Measurements from ENCODE around the gene PFKL.
"Not testable (repeated sequence)": the region's sequence is repeated elsewhere in the genome, so short reads cannot be mapped to it uniquely, and the experiment has no call there.

Gene PFKL

DNA sequence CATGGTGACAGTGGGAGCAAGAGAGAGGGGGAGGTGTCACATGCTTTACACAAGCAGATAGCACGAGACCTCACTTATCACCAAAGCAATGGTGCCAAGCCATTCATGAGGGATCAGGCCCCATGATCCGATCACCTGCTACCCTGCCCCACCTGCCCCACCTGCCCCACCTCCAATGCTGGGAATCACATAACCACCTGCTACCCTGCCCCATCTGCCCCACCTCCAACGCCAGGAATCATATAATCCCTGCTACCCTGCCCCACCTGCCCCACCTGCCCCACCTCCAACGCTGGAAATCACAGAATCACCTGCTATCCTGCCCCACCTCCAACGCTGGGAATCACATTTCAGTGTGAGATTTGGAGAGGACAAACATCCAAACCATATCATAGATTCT lies 24.8 kb upstream of the PFKL start:
- in situ Hi-C loops (cut with MboI; ENCODE audit: low sequenced_read_pairs), result no loop called here

DNA sequence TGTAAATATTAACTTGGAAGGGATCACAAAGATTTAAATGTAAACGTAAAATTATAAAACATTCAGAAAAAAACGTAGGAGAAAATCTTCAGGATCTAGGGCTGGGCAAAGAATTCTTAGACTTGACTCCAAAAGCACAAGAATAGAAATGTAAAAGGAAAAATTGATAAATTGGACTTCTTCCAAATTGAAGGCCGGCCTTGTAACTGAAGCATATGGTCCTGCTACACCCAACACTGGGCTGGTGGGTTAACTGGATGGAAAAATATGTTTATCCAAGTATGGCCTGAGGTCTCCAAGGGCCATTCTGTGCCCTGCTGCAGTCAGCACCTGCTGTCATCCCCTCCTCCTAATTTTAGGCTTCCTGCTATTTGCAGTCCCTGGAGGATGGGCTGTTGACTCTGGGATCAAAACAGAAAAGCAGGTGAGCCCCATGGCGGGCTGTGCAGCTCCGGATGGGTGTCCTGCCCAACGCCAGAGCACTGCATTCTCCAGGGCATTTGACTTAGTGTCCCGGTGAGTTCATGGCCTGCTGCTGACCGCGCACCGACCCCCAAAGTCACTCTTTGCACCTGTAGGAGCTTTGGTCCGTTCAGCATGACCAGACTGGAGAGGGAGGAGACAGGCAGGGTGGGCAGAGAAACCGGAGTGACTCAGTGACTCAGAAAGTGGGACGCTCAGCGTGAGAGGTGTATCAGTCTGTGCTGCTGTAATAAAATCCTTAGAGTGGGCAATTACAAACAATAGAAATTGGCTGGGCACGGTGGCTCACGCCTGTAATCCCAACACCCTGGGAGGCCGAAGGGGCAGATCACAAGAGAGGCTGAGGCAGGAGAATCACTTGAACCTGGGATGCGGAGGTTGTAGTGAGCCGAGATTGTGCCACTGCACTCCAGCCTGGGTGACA lies 20.2 kb upstream of the PFKL start:
- in situ Hi-C loops (cut with MboI; ENCODE audit: low sequenced_read_pairs), result no loop called here

GRCh38 chr21:44281801-44282200 lies 18.1 kb upstream of the PFKL start:
- in situ Hi-C loops (cut with MboI; ENCODE audit: low sequenced_read_pairs), result no loop called here

GRCh38 chr21:44282370-44282769 lies 17.5 kb upstream of the PFKL start:
- in situ Hi-C loops (cut with MboI; ENCODE audit: low sequenced_read_pairs), result no loop called here

DNA sequence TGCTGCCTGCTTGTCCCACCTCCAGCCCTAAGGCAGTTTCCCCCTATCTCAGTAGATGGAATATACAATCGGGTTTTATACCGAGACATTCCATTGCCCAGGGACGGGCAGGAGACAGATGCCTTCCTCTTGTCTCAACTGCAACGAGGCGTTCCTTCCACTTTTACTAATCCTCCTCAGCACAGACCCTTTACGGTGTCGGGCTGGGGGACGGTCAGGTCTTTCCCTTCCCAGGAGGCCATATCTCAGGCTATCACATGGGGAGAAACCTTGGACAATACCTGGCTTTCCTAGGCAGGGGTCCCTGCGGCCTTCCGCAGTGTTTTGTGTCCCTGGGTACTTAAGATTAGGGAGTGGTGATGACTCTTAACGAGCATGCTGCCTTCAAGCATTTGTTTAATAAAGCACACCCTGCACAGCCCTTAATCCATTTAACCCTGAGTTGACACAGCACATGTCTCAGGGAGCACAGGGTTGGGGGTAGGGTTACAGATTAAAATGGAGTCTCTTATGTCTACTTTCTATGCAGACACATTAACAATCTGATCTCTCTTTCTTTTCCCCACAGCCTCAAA lies 16.6 kb upstream of the PFKL start:
- in situ Hi-C loops (cut with MboI; ENCODE audit: low sequenced_read_pairs), result not testable (repeated sequence)

- in situ Hi-C loops (cut with MboI; ENCODE audit: low sequenced_read_pairs), result no loop called here
These were observed 15.9 kb upstream of the PFKL start for GRCh38 chr21:44283948-44284347.

DNA sequence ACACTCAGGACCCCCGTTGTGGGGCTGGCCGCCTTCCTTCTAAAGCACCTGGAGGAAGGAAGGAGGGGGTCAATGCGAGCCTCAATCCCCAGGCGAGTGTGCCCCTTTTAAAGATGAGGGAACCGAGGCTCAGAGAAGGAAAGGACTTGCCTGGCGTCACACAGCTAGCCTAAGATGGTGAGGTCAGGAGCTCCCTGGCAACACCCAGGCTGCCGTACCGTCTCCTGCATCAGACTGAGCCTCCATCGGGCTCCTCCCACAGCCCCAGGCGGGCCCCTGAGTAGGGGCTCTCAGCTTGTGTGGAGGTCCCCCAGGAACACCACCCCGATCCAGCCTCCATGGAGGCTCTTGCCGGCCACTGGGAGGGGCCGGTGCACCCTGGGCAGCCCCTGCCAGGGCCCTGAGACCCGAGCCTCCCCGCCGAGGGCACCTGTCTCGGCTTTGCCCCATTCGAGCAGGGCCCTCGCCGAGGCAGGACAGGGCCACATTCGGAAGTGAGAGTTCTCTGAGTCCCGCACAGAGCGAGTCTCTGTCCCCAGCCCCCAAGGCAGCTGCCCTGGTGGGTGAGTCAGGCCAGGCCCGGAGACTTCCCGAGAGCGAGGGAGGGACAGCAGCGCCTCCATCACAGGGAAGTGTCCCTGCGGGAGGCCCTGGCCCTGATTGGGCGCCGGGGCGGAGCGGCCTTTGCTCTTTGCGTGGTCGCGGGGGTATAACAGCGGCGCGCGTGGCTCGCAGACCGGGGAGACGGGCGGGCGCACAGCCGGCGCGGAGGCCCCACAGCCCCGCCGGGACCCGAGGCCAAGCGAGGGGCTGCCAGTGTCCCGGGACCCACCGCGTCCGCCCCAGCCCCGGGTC lies 14.5 kb upstream of the PFKL start, which contains the start of gene AIRE:
TSS of gene AIRE (plus strand) at position 739 of the 855 bp plus-strand sequence. CDS start 131 bp downstream, outside the sequence.
- in situ Hi-C loops (cut with MboI; ENCODE audit: low sequenced_read_pairs), result no loop called here

DNA sequence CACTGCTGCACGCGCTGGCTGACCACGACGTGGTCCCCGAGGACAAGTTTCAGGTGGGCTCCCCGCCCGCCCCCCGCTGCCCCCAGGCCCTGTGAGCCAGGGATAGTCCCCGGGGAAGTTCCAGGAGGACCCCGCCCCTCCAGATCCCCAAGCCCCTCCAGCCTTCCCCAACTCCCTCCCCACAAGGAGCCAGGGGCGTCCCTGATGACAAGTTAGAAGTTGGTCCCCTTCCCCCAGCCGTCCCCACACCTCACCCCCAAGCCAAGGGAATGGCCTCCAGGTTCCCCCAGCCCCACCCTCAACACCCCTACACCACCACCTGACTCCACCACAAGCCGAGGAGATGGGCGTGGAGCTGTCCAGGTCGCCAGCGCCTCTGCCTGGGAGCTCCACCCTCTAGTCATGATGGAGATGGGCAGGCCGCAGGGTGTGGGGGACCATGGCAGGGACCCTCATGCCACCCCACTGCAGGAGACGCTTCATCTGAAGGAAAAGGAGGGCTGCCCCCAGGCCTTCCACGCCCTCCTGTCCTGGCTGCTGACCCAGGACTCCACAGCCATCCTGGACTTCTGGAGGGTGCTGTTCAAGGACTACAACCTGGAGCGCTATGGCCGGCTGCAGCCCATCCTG lies 13.7 kb upstream of the PFKL start:
- in situ Hi-C loops (cut with MboI; ENCODE audit: low sequenced_read_pairs), result no loop called here

GRCh38 chr21:44286716-44287632 lies 12.9 kb upstream of the PFKL start:
- in situ Hi-C loops (cut with MboI; ENCODE audit: low sequenced_read_pairs), result no loop called here

- in situ Hi-C loops (cut with MboI; ENCODE audit: low sequenced_read_pairs), result no loop called here
These were observed 11.4 kb upstream of the PFKL start for GRCh38 chr21:44288251-44289110.

DNA sequence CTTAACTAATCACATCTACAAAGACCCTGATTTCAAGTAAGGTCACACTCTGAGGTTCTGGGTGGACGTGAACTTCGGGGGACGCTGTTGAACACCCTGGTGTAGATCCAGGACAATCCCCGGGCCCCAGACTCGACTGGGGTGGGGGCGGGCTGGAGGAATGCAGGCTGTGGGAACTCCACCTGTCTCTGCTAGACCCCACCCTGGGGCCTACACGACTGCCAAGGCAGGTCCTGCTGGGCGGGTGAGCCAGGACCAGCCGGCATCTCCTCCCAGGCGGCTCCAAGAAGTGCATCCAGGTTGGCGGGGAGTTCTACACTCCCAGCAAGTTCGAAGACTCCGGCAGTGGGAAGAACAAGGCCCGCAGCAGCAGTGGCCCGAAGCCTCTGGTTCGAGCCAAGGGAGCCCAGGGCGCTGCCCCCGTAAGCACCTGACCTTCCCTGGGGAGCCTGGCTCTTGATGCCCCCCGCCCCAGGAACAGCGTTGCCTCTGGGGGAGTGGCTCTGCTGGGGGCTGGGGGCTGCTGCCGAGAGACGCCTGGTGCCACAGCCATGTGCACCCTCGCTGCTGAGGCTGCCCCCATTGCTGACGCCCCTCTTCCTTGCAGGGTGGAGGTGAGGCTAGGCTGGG lies 10.4 kb upstream of the PFKL start:
- in situ Hi-C loops (cut with MboI; ENCODE audit: low sequenced_read_pairs), result no loop called here

- in situ Hi-C loops (cut with MboI; ENCODE audit: low sequenced_read_pairs), result no loop called here
These were observed 9.4 kb upstream of the PFKL start for GRCh38 chr21:44290327-44291077.

DNA sequence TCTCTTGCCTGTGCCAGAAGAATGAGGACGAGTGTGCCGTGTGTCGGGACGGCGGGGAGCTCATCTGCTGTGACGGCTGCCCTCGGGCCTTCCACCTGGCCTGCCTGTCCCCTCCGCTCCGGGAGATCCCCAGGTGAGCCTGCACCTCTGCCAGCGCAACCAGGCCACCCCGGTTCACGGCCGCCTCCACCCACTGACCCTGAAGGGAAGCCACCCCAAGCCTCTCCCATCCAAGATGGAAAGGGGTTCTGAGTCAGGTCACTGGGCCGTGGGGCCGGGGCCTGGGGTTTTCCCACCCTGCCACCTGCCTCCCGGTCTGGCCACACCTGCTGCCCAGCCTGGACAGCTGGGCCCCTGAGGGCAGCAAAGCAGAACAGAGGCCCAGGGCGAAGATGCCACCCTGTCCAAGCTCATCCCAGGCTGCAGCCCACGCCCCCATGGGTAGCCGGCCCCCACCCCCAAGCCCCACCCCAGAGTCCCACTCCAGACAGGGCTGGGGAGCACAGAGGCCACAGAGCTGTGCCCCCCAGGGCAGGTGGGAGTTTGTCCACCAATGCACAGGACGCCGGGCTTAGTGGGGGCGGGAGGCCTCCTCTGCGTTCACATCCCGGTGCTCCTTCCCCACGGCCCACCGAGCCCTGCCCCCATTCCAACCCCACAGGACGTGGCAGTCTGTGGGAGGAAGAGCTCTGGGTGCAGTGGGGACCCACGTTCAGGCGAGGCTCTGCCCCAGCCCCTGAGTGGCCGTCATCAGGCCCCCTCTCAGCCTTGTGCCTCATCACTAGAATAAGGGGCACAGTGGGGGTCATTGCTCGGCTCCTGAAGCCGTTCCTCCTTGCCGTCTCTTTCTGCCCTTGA lies 8.5 kb upstream of the PFKL start:
- in situ Hi-C loops (cut with MboI; ENCODE audit: low sequenced_read_pairs), result no loop called here

- in situ Hi-C loops (cut with MboI; ENCODE audit: low sequenced_read_pairs), result no loop called here
These were observed 7.7 kb upstream of the PFKL start for GRCh38 chr21:44291936-44292811.

- in situ Hi-C loops (cut with MboI; ENCODE audit: low sequenced_read_pairs), result no loop called here
These were observed 7.0 kb upstream of the PFKL start for GRCh38 chr21:44292812-44293195.

All from HL-60/S4 (cell line).